Neural progenitor cell (in vitro differentiated cells): ENCODE results near the gene ZNF516. TPM values are rescaled to one million over a fixed set of nuclear protein-coding genes. Genes with fewer than 3 reads are reported as not detected.

Experiments
- DNase-seq: peaks from one replicate; pipeline ENCODE4 v3.0.0-alpha.2; 2016; ENCODE audit warnings: low spot score
- H2AFZ ChIP-seq: fragments of 200-600 bp; sonication (generic); replicated peaks from 2 replicates; pipeline ENCODE4 v1.6.1; 2016; ENCODE audit warnings: antibody characterized with exemption
- H3F3A ChIP-seq: fragments of 200-600 bp; sonication (generic); 2 replicates; pipeline ENCODE4 v1.6.1; 2016; ENCODE audit warnings: antibody characterized with exemption, low read depth
- H3K27ac ChIP-seq: fragments of 200-600 bp; sonication (generic); 2 replicates; pipeline ENCODE4 v1.5.1; 2016; ENCODE audit warnings: mild to moderate bottlenecking
- H3K27me3 ChIP-seq: fragments of 200-600 bp; sonication (generic); 2 replicates; pipeline ENCODE4 v1.6.1; 2016; ENCODE audit warnings: mild to moderate bottlenecking, moderate library complexity
- H3K36me3 ChIP-seq: fragments of 200-600 bp; sonication (generic); 2 replicates; pipeline ENCODE4 v1.5.1; 2016
- H3K4me1 ChIP-seq: fragments of 200-600 bp; sonication (generic); 2 replicates; pipeline ENCODE4 v1.6.1; 2016; ENCODE audit warnings: mixed run types
- H3K4me2 ChIP-seq: fragments of 200-600 bp; sonication (generic); 2 replicates; pipeline ENCODE4 v1.6.1; 2016
- H3K4me3 ChIP-seq: fragments of 200-600 bp; sonication (generic); 2 replicates; pipeline ENCODE4 v1.5.1; 2016
- H3K79me2 ChIP-seq: fragments of 200-600 bp; sonication (generic); 2 replicates; pipeline ENCODE4 v1.6.1; 2016; ENCODE audit warnings: low read depth
- H3K9ac ChIP-seq: fragments of 200-600 bp; sonication (generic); 2 replicates; pipeline ENCODE4 v1.6.1; 2016
- H3K9me3 ChIP-seq: fragments of 200-600 bp; sonication (generic); 2 replicates; pipeline ENCODE4 v1.5.1; 2016; ENCODE audit warnings: low read depth
- H4K20me1 ChIP-seq: fragments of 200-600 bp; sonication (generic); 2 replicates; pipeline ENCODE4 v1.6.1; 2016; ENCODE audit warnings: low read depth
- H3K27ac Mint-ChIP-seq: 3 replicates; pipeline ENCODE4 v1.8.0; 2021; ENCODE audit warnings: mixed read lengths
- H3K27me3 Mint-ChIP-seq: 2 replicates; pipeline ENCODE4 v1.8.0; 2022; ENCODE audit warnings: low read depth, mild to moderate bottlenecking, inconsistent platforms, moderate library complexity, mixed read lengths; ENCODE audit not compliant: insufficient read depth
- H3K36me3 Mint-ChIP-seq: 3 replicates; pipeline ENCODE4 v1.8.0; 2021; ENCODE audit warnings: mixed read lengths
- H3K4me1 Mint-ChIP-seq: 3 replicates; pipeline ENCODE4 v1.8.0; 2021; ENCODE audit warnings: mixed read lengths
- H3K4me3 Mint-ChIP-seq: 3 replicates; pipeline ENCODE4 v1.8.0; 2021; ENCODE audit warnings: mild to moderate bottlenecking, moderate library complexity, mixed read lengths
- H3K9me3 Mint-ChIP-seq: 3 replicates; pipeline ENCODE4 v1.8.0; 2020; ENCODE audit warnings: mixed read lengths
- EZH2 ChIP-seq: fragments of 200-600 bp; sonication (generic); IDR thresholded peaks from 2 replicates; pipeline ENCODE4 v1.6.1; 2017; ENCODE audit warnings: antibody characterized with exemption, mild to moderate bottlenecking, moderate library complexity
- EZH2phosphoT487 ChIP-seq: fragments of 200-600 bp; sonication (generic); IDR thresholded peaks from 2 replicates; pipeline ENCODE4 v1.6.1; 2017; ENCODE audit warnings: antibody characterized with exemption
- total RNA-seq: library from RNA; depleted of rRNA; stranded (reverse); fragments of >200 nt; gene quantifications from 2 replicates; pipeline ENCODE4 v1.2.3, GENCODE V29; 2015; ENCODE audit warnings: low replicate concordance
- TF ChIP-seq, protein P1 (sequence below): fragments of 200-600 bp; sonication (generic); IDR thresholded peaks from 2 replicates; pipeline ENCODE4 v1.5.1; 2017; ENCODE audit warnings: antibody characterized with exemption, mild to moderate bottlenecking

Gene ZNF516
- total RNA-seq, 1 donor from 2014 or later, result 45.5 TPM

DNA sequence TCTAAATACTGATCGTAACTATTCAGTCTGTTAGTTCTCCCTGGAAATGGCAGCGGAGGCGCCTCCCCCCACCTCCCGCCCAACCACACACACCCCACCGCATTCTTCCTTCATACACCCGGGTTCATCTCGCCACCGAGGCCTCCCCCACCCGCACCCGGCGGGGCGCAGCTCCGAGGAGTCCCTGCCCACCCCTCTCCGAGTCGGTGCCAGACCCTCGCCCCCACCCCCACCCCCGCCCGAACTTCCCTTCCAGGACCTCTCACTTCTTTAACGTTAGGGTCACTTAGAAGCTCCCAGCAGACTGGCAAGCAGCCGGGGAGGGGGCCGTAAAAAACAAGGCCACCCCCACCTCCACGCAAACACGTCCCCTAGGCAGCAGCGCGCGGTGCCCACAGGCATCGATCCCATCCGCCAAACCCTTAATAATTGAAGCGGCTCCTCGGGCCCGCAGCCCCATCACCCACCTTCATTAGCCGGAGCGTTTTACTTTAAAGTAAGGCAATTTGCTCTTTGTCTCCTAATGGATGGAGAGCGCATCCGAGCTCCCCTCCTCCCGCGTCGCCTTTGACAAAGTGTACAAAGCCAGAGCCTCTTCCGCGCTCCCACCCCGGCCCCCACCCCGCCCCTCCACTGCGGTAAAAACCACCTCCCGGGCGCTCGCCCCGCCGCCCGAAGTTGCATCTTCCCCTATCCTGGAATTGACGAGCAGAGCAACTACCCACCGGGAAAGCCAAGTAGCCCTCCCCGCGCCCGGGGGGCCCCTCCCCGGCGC lies 624 bp downstream of the ZNF516 start:
- H3K9me3 ChIP-seq, result no peaks in the 10 kb centered on the region
- peaks cover 68% of the 10 kb centered on the region for H3F3A ChIP-seq
- no peaks in the 10 kb centered on the region for H3K36me3 ChIP-seq
- peaks cover 40% of the 10 kb centered on the region for H3K4me1 ChIP-seq
- H2AFZ ChIP-seq, result no peak overlapping the region
- H3K9ac ChIP-seq, result peak overlapping the region; percentile 56
- Mint-ChIP-seq H3K36me3 (no peaks in the 10 kb centered on the region), H3K27ac (peak overlapping the region; percentile 97), H3K27me3 (peaks cover 10% of the 10 kb centered on the region), H3K4me1 (peaks cover 40% of the 10 kb centered on the region), H3K9me3 (no peaks in the 10 kb centered on the region), H3K4me3 (peak overlapping the region; percentile 91)
- peaks cover 31% of the 10 kb centered on the region for H4K20me1 ChIP-seq
- H3K4me2 ChIP-seq, result peak overlapping the region; percentile 82
- H3K79me2 ChIP-seq, result peaks cover 45% of the 10 kb centered on the region
- H3K4me3 ChIP-seq, result peak overlapping the region; percentile 67
- peaks cover 18% of the 10 kb centered on the region for H3K27me3 ChIP-seq
- TF ChIP-seq EZH2, result no peak
- TF ChIP-seq EZH2phosphoT487, result peak; percentile 11
- TF ChIP-seq, protein P1, sequence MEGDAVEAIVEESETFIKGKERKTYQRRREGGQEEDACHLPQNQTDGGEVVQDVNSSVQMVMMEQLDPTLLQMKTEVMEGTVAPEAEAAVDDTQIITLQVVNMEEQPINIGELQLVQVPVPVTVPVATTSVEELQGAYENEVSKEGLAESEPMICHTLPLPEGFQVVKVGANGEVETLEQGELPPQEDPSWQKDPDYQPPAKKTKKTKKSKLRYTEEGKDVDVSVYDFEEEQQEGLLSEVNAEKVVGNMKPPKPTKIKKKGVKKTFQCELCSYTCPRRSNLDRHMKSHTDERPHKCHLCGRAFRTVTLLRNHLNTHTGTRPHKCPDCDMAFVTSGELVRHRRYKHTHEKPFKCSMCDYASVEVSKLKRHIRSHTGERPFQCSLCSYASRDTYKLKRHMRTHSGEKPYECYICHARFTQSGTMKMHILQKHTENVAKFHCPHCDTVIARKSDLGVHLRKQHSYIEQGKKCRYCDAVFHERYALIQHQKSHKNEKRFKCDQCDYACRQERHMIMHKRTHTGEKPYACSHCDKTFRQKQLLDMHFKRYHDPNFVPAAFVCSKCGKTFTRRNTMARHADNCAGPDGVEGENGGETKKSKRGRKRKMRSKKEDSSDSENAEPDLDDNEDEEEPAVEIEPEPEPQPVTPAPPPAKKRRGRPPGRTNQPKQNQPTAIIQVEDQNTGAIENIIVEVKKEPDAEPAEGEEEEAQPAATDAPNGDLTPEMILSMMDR, result no peak
- H3K27ac ChIP-seq, result peak overlapping the region; percentile 89
- DNase-seq, result peak; percentile 87

DNA sequence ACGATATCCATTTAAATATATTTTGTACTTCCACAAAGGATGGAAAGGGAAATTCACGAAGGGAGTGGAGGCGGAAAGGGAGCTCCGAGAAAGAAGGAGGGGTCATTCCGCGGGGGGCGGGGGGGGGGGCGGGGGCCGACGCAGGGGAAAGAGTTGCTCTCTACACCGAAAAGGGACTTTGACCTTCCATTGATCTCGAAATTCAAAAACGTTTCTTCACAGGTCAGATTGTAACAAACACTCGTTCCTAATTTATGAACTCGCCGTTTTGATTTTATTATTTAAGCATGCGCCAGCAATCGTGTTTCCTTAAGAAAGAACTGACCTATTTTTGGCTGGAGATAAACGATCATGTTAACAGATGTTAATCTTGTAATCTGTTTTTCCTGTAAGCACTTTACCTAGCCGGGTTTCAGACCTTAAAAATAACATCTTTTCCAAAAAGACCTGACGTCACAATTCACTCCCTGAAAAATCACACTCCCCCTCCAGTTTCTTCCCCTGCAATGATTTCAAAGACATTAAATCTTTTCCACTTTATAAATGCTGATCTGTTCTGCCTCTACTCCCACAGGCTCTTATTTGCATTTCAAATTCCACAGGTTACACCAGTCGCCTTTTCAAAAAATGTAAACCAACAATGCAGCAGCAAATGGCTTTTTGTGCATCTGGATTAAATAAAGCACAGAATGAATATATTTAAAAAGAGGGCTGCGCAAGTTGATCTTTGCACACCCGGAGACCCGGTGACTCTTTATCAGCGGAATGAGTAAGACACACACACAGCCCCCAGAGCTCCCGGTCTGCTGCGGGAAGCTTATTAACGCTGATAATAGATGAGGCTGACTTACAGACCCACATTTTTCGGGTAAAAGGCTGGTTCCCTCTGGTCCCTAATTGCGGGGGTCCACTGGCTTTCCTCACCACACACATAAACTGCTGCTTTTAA lies 1.6 kb downstream of the ZNF516 start:
- Mint-ChIP-seq H3K36me3 (no peaks in the 10 kb centered on the region), H3K4me1 (peaks cover 41% of the 10 kb centered on the region), H3K27me3 (peaks cover 10% of the 10 kb centered on the region), H3K27ac (peak overlapping the region; percentile 72), H3K9me3 (no peaks in the 10 kb centered on the region), H3K4me3 (peak overlapping the region; percentile 91)
- Histone ChIP-seq H2AFZ (no peak overlapping the region), H3K4me3 (peak overlapping the region; percentile 67), H3K4me1 (peaks cover 40% of the 10 kb centered on the region), H3K79me2 (peaks cover 54% of the 10 kb centered on the region), H3F3A (peaks cover 61% of the 10 kb centered on the region), H3K9ac (no peak overlapping the region), H4K20me1 (peaks cover 40% of the 10 kb centered on the region), H3K9me3 (no peaks in the 10 kb centered on the region), H3K27ac (peak overlapping the region; percentile 89), H3K36me3 (no peaks in the 10 kb centered on the region), H3K27me3 (peaks cover 18% of the 10 kb centered on the region), H3K4me2 (peak overlapping the region; percentile 82)
- TF ChIP-seq EZH2, result no peak
- TF ChIP-seq, protein P1, result no peak
- no peak for TF ChIP-seq EZH2phosphoT487
- DNase-seq, result peak; percentile 68

GRCh38 chr18:76492669-76493212 lies 2.3 kb downstream of the ZNF516 start:
- peaks cover 10% of the 10 kb centered on the region for H3K27me3 Mint-ChIP-seq

More at GRCh38 chr18:76492669-76493212, 2.3 kb downstream of the ZNF516 start:
- H3F3A ChIP-seq, result peaks cover 59% of the 10 kb centered on the region
- H3K4me3 ChIP-seq, result peak overlapping the region; percentile 67
- H3K4me2 ChIP-seq, result peak overlapping the region; percentile 82
- no peaks in the 10 kb centered on the region for H3K9me3 Mint-ChIP-seq
- no peak overlapping the region for H3K9ac ChIP-seq
- peak overlapping the region; percentile 75 for H3K27ac ChIP-seq
- H3K27me3 ChIP-seq, result peaks cover 12% of the 10 kb centered on the region
- TF ChIP-seq, protein P1, result no peak
- TF ChIP-seq EZH2phosphoT487 (no peak), EZH2 (no peak)
- peaks cover 43% of the 10 kb centered on the region for H3K4me1 Mint-ChIP-seq
- H3K36me3 Mint-ChIP-seq, result no peaks in the 10 kb centered on the region
- peaks cover 62% of the 10 kb centered on the region for H3K79me2 ChIP-seq
- peaks cover 40% of the 10 kb centered on the region for H3K4me1 ChIP-seq
- DNase-seq, result peak; percentile 99
- peak overlapping the region; percentile 72 for H3K27ac Mint-ChIP-seq
- peak overlapping the region; percentile 91 for H3K4me3 Mint-ChIP-seq
- no peaks in the 10 kb centered on the region for H3K36me3 ChIP-seq
- H4K20me1 ChIP-seq, result peaks cover 47% of the 10 kb centered on the region
- no peak overlapping the region for H2AFZ ChIP-seq
- no peaks in the 10 kb centered on the region for H3K9me3 ChIP-seq
